HG03175 (cell line): ENCODE results near the gene FNBP1.

ENCODE experiments used
- ATAC-seq: cut with Tn5 transposase; IDR thresholded peaks from one replicate; pipeline ENCODE4 v1.9.1; 2021; ENCODE audit warnings: mild to moderate bottlenecking, moderate library complexity; ENCODE audit not compliant: unreplicated experiment

Gene FNBP1

DNA sequence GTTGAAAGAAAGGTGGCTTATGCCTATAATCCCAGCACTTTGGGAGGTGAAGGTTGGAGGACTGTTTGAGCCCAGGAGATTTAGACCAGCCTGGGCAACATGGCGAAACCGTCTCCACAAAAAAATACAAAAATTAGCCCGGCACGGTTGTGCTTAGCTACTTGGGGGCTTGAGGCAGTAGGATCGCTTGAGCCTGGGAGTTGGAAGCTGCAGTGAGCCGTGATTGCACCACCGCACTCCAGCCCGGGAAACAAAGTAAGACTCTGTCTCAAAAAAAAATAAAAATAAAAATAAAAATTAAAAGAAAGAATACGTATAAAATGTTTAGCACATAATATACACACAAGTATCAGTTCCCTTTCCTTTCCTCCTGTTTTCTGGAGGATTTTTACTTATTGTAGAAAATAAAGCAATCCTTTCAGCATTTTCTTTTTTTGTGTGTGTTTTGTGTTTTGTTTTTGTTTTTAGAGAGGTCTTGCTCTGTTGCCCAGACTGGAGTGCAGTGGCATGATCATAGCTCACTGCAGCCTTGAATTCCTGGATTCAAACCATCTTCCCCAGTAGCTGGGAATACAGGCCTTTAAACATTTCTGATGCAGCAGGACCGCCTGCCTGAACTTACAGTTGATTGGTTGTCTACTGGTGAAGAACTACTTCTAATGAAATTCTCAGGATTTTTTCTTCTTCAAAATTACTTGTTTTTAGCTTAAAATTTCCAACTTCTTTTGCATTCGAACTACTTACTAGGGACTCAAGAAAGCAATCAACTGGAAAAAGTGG, 6.6 kb upstream of the FNBP1 start:
- no peak for ATAC-seq

DNA sequence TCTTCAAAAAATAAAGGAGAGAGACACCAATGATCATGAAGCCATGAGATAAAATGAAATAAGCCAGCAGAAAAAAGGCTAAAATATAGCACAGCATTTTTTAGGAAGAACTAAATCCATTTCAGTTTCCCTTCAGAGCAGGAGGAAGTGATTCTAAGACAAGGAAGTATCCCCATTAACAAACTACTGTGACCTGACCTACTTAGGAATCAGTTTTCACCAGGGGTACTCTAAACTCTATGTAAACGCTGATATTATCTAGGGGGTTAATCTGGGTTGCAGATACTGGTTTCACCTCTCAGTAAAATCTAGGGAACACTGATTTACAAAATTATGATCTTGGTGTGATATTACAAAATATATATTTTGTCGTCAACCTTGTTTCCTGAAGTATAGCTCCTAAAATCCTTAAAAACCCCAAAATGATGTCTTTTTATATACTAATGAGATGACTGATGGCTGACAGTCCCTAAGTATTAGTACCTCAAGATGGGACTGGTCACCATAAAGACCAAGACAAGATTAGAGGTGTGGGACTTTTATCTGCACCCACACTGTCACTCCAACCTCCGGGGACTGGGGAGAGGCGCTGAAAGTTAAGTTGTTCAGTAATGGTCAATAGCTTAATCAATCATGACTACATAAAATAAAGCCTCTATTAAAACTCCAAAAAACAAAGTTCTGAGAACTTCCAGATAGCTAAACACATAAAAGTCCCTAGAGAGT, 2.9 kb upstream of the FNBP1 start:
- no peak for ATAC-seq

DNA sequence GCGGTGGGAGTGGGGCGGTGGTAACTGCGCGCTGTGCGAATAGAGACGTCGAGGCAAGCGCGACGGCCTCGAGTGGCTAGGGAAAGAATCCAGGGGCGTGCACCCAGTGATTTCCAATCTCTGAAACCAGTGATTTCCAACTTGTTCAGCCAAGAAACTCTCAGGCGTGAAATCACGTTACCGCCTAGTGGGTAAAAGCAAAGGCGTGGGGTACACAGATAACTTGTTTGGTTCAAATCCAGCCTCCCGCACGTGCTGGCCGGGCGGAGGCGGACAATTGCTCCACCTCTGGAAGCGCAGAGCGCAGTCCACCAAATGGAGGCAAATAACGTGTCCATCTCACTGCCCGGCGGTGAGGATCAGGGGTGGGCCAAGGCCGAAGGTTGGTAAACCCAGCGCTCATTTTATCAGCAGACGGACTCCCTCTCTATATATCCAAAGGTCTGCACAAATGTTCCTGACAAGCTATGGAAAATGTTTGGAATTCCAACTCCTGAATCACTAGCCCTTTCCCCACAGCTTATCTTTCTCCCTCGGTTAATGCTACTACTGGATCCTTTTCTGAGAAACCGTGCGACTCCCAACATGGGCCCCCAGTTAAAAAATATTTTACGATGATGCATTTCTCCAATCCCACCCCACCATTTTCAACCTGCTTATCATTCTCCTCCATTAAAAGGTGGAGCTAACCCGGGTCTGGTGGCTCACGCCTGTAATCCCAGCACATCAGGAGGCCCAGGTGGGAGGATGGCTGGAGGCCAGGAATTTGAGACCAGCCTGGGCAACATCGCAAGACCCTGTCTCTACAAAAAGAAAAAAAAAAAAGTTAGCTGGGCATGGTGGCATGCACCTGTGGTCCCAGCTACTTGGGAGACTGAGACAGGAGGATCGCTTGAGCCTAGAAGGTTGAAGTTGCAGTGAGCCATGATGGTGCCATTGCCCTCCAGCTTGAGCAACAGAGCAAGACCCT, 950 bp upstream of the FNBP1 start:
- ATAC-seq = no peak

DNA sequence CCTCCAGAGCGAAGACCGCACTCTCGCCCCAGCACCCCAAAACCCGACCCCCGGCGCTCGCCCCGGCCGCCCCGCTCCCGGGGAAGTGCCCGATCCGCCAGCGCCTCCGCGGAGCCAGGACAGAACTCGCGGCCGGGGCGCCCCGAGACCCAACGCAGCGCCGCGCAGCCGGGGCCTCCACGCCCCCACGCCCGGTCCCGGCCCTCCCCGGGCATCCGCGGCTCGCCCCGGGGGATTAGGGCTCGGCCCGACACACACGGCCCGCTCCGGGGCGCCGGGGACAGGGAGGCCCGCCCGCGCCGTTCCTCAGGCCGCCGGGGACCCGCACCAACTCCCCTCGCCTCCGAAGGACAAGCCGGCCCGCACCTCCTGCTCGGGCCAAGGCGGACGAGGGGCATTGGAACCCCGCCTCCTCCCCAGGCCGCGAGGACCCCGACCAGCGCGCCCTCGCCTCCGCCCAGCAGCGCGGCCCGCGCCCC, 544 bp downstream of the FNBP1 start:
- ATAC-seq = no peak

DNA sequence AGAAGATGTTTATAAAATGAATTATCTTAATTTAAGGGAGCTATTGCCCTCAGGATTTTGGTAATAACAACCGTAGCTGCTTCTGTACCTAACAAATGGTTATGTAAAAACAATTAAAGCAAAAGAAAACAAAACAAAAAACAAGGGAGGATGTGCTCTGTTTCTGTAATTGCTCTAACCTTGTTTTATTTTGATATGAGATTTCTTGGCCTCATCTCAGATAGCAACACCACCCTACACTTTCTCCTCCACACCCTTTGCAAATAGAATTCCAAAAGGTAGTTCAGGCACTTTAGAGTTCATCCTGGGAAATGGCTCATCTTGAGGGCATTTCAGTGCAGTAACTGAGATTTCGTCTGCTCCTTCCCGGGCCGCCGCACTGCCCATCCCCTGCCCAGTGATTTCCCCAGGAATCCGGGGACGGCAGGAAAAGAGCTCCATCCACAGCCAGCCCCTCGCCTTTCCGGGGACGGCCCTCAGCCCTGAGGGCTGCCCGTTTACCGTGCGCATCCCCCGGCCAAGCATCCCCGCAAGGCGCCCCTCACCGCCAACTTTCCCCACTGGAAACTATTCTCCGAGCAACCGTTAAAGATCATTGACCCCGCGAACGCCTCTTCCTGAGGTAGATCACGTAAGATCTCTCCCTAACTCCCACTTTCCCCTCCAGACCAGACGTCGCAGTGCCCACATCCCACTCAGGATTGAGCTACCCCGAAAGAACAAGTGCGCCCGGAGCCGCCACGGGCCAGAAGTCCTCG, 1.2 kb downstream of the FNBP1 start:
- ATAC-seq = no peak

GRCh38 chr9:130040984-130041647, 1.9 kb downstream of the FNBP1 start:
- ATAC-seq = no peak

DNA sequence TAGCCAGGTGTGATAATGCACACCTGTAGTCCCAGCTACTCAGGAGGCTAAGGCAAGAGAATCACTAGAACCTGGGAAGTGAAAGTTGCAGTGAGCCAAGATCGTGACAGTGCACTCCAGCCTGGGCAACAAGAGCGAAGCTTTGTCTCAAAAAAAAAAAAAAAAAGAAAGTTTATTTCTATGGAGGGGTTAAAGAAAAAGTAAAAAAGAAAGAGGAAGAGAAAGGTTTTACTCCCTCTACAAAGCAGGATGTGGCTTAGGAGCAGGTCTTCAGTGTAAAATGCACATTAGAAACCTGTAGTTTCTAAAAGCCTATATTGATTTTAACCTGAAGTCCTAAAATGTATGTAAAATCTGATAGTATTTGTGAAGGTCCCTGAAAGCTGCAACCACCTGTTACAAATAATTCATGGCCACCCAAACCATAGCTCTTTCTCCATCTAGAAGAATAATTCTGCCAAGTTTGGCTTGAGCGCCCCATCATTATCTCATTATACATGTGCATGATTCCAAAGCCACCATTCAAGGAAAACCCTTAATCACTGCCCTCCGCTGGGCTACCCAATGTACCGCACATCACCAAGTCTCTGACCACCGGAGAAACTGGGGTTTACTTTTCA, 3.4 kb downstream of the FNBP1 start:
- ATAC-seq = no peak

- ATAC-seq = no peak
Measured at GRCh38 chr9:130036099-130036498, 6.9 kb downstream of the FNBP1 start.

DNA sequence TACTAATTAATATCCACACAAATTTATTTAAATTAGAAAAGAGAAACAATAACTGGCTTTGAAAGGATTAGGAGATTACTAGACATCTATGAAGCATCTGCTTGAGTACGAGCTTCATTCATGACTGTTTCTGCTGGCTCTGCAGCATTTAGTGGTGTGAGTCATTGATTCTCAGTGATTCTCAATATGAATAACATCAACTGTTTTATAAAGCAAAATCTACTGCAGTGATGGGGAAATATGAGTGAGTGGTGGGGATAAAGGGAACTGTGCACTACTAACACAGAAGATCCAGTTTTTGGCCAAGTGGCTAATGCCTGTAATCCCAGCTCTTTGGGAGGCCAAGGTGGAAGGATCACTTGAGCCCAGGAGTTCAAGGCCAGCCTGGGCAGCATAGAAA, 8.4 kb downstream of the FNBP1 start:
- no peak for ATAC-seq

DNA sequence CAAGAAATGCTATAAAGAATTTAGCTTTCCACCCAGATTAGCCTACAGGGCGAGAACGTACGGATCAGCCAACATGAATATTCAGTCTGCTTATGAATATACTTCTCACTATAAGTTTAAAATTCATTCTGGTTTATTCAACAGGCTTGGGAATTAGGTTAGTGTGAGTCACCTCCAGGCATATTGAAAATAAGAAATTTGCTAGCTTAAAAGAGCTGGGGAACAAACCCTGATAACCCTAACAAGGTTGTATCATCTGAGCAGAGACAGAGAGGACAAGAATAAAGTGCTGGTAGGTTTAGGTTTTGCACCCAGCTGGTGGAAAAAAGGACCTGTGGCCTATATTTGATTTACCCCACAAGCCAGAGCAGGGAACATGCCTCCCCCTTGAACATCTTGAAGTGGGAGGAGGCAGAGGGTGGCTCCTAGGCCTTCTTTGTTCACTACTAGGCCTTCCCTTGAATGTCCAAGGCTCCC, 12.3 kb downstream of the FNBP1 start:
- no peak for ATAC-seq

GRCh38 chr9:130029223-130029973, 13.6 kb downstream of the FNBP1 start:
- peak; percentile 44 for ATAC-seq

DNA sequence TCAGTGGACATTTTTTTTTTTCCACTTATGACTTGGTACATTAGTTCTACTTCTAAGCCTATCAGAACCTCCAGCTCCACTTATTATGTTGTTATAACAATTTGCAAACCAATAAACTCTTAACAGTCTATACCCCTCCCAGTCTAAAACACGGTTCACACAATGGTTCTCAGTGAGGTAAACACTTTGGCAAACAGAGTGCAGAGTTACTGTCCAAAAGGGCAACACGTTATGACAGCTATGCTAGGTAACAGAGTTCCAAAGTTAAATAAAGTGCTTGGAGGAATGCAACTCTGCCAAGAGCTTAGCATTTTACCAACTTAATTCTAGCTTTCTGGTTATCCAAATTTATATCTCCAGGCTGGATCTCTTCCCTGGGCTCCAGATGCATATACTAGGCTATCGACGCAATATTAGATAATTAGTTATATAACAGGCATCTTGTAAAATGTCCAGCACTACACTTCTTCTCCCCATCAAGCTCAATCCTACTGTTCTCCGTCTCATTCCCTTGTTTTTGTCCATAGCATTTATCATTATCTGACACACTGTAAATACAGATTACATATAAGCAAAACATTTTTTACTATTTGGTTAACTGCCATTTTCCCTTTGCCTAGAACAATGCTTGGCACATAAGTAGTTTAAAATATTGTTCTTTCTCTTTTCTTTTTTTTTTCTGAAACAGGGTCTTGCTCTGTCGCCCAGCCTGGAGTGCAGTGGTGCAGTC, 14.3 kb downstream of the FNBP1 start:
- ATAC-seq = no peak

DNA sequence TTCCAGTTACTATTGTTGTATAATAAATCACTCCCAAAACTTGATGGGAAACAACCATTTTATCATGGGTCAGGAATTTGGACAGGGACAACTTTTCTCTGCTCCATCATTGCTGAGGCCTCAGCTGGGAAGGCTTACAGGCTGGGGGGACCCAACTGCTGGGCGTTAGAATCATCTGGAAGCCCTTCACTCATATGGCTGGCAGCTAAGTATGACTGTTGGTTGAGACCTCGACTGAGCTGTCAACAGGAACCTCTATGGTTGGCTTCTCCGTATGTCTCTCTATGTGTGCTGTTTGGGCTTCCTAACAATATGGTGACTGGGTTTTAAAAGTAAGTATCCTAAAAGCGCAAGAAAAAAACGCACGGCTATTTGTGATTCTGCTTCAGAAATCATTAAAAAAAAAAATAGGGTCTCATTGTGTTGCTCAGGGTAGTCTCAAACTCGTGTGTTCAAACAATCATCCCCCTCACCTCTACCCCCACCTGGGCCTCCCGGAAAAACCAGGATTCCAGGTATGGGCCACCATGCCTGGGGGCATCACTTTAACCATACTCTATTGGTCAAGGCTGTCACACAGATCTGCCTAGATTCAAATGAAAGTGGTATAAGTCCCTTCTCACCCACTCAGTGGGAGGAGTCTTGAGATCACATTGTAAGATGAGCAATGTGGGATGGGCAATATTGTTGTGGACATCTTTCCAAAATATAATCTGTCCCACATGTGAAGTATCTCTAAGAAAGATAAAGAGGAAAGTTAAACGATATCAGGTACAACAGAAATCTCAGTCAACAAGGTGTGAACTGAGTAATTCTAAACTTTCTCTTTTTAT, 15.2 kb downstream of the FNBP1 start:
- ATAC-seq = no peak

- ATAC-seq = no peak
Measured at GRCh38 chr9:130026583-130027340, 16.2 kb downstream of the FNBP1 start.

GRCh38 chr9:130024597-130024994, 18.4 kb downstream of the FNBP1 start:
- no peak for ATAC-seq

- no peak for ATAC-seq
Measured at GRCh38 chr9:130023994-130024596, 18.9 kb downstream of the FNBP1 start.
